ENCODE results near the gene FBXO36.
"Not testable (repeated sequence)": the region's sequence is repeated elsewhere in the genome, so short reads cannot be mapped to it uniquely, and the experiment has no call there.

FBXO36 gene

GRCh38 chr2:229900012-229900411, 22.3 kb upstream of the FBXO36 start:
- H3K4me3 ChIP-seq (ENCODE audit: low read depth, low read length): no peak overlapping the region
- TF ChIP-seq CTCF (IDR thresholded peaks at IDR 0.05; ENCODE audit: low read depth, low read length, missing control alignments): no peak
- DNase-seq (ENCODE audit: low read depth): no peak

DNA sequence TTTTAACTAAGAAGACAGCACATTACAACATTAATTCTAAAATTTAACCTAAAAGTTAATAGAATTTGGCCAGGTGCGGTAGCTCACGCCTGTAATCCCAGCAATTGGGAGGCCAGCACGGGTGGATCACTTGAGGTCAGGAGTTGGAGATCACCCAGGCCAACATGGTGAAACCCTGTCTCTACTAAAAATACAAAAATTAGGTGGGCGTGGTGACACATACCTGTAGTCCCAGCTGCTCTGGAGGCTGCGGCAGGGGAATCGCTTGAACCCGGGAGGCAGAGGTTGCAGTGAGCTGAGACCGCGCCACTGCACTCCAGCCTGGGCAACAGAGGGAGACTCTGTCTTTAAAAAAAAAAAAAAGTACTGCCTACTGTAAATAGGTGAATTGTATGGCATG, 21.8 kb upstream of the FBXO36 start:
- DNase-seq (ENCODE audit: low read depth); H3K4me3 ChIP-seq (ENCODE audit: low read depth, low read length): not testable (repeated sequence)

- no peak for DNase-seq (ENCODE audit: low read depth)
Measured at GRCh38 chr2:229901819-229902218, 20.5 kb upstream of the FBXO36 start.

DNA sequence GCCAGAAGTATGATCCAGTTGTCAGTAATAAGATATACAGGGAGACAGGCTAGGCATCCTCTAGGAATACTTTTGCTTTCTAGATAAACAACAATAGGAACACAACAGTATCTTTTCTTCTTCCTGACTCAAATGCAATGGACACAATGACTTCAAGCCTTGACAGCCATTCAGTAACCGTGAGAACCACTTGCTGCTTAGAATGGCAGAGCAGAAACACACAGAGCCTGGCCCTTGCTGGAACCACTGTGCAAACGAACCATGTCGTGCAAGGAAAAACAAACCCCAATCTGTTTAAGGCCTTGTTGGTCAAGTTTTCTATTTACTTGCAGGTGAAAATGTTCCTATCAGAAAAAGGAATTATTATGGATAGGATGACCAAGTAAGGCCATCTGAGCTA, 19.3 kb upstream of the FBXO36 start:
- no peak for DNase-seq (ENCODE audit: low read depth)
- H3K4me3 ChIP-seq (ENCODE audit: low read depth, low read length): no peak overlapping the region
- no peak for TF ChIP-seq CTCF (IDR thresholded peaks at IDR 0.05; ENCODE audit: low read depth, low read length, missing control alignments)

More at GRCh38 chr2:229901819-229902218, 20.5 kb upstream of the FBXO36 start:
- no peak for TF ChIP-seq CTCF (IDR thresholded peaks at IDR 0.05; ENCODE audit: low read depth, low read length, missing control alignments)
- H3K4me3 ChIP-seq (ENCODE audit: low read depth, low read length): no peak overlapping the region

GRCh38 chr2:229905601-229906000, 16.7 kb upstream of the FBXO36 start:
- DNase-seq (ENCODE audit: low read depth): no peak
- no peak for TF ChIP-seq CTCF (IDR thresholded peaks at IDR 0.05; ENCODE audit: low read depth, low read length, missing control alignments)

DNA sequence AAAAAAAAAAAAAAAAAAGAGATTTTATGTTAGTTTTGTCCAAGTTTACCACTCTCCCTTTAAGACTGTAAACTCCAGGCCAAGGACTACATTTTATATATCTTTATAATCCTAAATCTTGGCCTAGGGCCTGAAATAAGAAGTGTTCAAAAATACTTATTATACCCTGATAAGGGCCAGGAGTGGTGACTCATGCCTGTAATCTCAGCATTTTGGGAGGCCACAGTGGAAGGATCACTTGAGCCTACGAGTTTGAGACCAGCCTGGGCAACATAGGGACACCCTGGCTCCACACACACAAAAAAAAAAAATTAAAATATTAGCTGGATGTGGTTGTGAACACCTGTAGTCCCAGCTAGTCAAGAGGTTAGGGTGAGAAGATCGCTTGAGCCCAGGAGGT, 13.2 kb upstream of the FBXO36 start:
- no peak for DNase-seq (ENCODE audit: low read depth)
- no peak for TF ChIP-seq CTCF (IDR thresholded peaks at IDR 0.05; ENCODE audit: low read depth, low read length, missing control alignments)
- H3K4me3 ChIP-seq (ENCODE audit: low read depth, low read length): no peak overlapping the region

More at GRCh38 chr2:229905601-229906000, 16.7 kb upstream of the FBXO36 start:
- H3K4me3 ChIP-seq (ENCODE audit: low read depth, low read length): no peak overlapping the region

DNA sequence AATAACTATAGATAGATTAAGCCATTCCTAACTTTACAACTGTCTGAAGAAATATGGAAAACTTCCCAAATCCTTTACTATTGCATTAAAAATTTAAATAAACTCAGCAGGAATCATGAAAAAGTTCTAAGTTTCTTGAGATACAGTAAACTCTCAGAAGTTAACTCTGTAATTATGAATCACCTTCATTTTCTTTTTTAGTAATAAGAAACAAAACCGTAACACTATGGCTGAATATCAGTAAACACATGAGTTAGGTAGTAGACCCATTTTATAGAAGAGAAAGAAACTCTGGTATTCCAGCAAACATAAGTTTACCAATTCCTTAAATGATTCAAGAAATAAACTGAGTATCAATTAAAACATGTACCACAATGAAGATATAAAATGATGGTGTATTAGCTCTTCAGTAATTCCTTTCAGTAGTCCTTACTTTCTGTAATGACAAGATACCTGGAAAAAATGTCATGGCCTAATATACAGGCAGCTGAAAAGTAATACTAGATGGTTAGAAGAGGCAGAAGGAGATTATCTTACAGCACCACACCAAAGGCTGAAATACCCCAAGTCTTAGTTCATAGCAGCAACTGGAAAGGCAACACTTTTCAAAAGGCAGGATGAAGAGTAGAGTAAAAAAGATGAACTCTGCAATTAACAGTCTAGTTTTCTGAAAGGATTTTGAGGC, 12.0 kb upstream of the FBXO36 start:
- no peak for DNase-seq (ENCODE audit: low read depth)
- H3K4me3 ChIP-seq (ENCODE audit: low read depth, low read length): no peak overlapping the region
- no peak for TF ChIP-seq CTCF (IDR thresholded peaks at IDR 0.05; ENCODE audit: low read depth, low read length, missing control alignments)
